Retinal pigment epithelial cell (primary cell): ENCODE data around the gene CROCC2.

Experiments
- DNase-seq: peaks from one replicate; pipeline ENCODE4 v3.0.0-alpha.2; 2010; ENCODE audit warnings: low read depth
- H3K4me3 ChIP-seq: 2 replicates; pipeline ENCODE4 v1.5.1; 2011; ENCODE audit warnings: mild to moderate bottlenecking, low read length, control low read depth, moderate library complexity
- CTCF ChIP-seq: conservative IDR thresholded peaks from 2 replicates; pipeline ENCODE4 v1.5.1; 2011; ENCODE audit warnings: low read depth, low read length, control low read depth, inconsistent platforms

Gene CROCC2

GRCh38 chr2:240876475-240877251, 29.5 kb upstream of the CROCC2 start:
- no peak for TF ChIP-seq CTCF
- H3K4me3 ChIP-seq = no peak overlapping the region
- no peak for DNase-seq

GRCh38 chr2:240877460-240878340, 28.4 kb upstream of the CROCC2 start:
- no peak for TF ChIP-seq CTCF
- DNase-seq = no peak
- no peak overlapping the region for H3K4me3 ChIP-seq

- TF ChIP-seq CTCF = no peak
- H3K4me3 ChIP-seq = no peak overlapping the region
- no peak for DNase-seq
These were observed 27.7 kb upstream of the CROCC2 start for GRCh38 chr2:240878341-240878936.

- no peak for TF ChIP-seq CTCF
- H3K4me3 ChIP-seq = no peak overlapping the region
- DNase-seq = no peak
These were observed 27.0 kb upstream of the CROCC2 start for GRCh38 chr2:240879105-240879504.

GRCh38 chr2:240881913-240882312, 24.2 kb upstream of the CROCC2 start:
- H3K4me3 ChIP-seq = no peak overlapping the region
- DNase-seq = no peak
- TF ChIP-seq CTCF = no peak

- no peak overlapping the region for H3K4me3 ChIP-seq
- no peak for DNase-seq
- no peak for TF ChIP-seq CTCF
These were observed 21.9 kb upstream of the CROCC2 start for GRCh38 chr2:240884221-240884620.
